ENCODE data around the gene CACNA1G. TPM values are rescaled to one million over a fixed set of nuclear protein-coding genes. Genes with fewer than 3 reads are reported as not detected.
A peak's percentile ranks its signal among the peaks of the same experiment; 100 is the strongest.

CACNA1G gene
- total RNA-seq, 1 experiment from 2014 or later = 6.7 TPM

DNA sequence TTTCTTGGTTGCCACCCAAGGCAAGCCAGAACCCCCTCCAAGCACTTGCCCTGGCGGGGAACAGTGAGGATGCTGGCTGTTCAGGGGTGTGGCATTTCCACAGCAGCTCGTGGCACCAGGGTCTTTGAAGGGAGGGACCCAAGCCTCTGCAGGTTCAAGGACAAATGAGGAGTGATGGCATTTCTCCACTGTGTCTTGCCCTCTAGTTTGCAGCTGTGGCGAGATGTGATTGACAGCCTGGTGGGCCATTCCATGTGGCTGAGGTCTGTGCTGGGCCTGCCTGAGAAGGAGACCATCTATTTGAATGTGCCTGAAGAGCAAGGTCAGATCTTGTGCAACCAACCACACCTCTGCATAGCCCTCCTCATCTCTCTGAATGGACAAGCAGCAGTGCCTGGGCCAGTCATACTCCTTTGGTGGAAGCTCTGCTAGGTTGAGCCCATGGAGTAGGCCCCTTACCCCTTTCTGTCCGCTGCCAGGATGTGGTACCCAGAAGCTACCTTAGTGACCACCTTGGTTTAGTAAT is 32.5 kb upstream of the CACNA1G start:
- ChIA-PET CTCF (interaction anchor here (1.8 to 2.0 kb wide), 2 partner anchors 23 to 98 kb away, joined by 3 to 7 read pairs; no protein-coding TSS in a partner anchor), POLR2A (no interaction called here)
- Mint-ChIP-seq H3K36me3 (no peaks in the 10 kb centered on the region), H3K9me3 (no peaks in the 10 kb centered on the region), H3K4me3 (no peak overlapping the region), H3K27ac (no peak overlapping the region), H3K4me1 (peaks cover 18% of the 10 kb centered on the region), H3K27me3 (ENCODE audit: low read depth) (peaks cover 13% of the 10 kb centered on the region)
- DNase-seq (ENCODE audit: low spot score) (no peak), ATAC-seq (no peak)
- TF ChIP-seq FOXP1 (CRISPR knock-in tag; IDR thresholded peaks at IDR 0.05; ENCODE audit: borderline replicate concordance) = no peak
- TF ChIP-seq ELF4 (CRISPR knock-in tag; IDR thresholded peaks at IDR 0.05; ENCODE audit: low read depth) = no peak
- TF ChIP-seq, protein P1, sequence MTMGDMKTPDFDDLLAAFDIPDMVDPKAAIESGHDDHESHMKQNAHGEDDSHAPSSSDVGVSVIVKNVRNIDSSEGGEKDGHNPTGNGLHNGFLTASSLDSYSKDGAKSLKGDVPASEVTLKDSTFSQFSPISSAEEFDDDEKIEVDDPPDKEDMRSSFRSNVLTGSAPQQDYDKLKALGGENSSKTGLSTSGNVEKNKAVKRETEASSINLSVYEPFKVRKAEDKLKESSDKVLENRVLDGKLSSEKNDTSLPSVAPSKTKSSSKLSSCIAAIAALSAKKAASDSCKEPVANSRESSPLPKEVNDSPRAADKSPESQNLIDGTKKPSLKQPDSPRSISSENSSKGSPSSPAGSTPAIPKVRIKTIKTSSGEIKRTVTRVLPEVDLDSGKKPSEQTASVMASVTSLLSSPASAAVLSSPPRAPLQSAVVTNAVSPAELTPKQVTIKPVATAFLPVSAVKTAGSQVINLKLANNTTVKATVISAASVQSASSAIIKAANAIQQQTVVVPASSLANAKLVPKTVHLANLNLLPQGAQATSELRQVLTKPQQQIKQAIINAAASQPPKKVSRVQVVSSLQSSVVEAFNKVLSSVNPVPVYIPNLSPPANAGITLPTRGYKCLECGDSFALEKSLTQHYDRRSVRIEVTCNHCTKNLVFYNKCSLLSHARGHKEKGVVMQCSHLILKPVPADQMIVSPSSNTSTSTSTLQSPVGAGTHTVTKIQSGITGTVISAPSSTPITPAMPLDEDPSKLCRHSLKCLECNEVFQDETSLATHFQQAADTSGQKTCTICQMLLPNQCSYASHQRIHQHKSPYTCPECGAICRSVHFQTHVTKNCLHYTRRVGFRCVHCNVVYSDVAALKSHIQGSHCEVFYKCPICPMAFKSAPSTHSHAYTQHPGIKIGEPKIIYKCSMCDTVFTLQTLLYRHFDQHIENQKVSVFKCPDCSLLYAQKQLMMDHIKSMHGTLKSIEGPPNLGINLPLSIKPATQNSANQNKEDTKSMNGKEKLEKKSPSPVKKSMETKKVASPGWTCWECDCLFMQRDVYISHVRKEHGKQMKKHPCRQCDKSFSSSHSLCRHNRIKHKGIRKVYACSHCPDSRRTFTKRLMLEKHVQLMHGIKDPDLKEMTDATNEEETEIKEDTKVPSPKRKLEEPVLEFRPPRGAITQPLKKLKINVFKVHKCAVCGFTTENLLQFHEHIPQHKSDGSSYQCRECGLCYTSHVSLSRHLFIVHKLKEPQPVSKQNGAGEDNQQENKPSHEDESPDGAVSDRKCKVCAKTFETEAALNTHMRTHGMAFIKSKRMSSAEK (CRISPR knock-in tag; IDR thresholded peaks at IDR 0.05; ENCODE audit: borderline replicate concordance) = no peak
- TF ChIP-seq, protein P2, sequence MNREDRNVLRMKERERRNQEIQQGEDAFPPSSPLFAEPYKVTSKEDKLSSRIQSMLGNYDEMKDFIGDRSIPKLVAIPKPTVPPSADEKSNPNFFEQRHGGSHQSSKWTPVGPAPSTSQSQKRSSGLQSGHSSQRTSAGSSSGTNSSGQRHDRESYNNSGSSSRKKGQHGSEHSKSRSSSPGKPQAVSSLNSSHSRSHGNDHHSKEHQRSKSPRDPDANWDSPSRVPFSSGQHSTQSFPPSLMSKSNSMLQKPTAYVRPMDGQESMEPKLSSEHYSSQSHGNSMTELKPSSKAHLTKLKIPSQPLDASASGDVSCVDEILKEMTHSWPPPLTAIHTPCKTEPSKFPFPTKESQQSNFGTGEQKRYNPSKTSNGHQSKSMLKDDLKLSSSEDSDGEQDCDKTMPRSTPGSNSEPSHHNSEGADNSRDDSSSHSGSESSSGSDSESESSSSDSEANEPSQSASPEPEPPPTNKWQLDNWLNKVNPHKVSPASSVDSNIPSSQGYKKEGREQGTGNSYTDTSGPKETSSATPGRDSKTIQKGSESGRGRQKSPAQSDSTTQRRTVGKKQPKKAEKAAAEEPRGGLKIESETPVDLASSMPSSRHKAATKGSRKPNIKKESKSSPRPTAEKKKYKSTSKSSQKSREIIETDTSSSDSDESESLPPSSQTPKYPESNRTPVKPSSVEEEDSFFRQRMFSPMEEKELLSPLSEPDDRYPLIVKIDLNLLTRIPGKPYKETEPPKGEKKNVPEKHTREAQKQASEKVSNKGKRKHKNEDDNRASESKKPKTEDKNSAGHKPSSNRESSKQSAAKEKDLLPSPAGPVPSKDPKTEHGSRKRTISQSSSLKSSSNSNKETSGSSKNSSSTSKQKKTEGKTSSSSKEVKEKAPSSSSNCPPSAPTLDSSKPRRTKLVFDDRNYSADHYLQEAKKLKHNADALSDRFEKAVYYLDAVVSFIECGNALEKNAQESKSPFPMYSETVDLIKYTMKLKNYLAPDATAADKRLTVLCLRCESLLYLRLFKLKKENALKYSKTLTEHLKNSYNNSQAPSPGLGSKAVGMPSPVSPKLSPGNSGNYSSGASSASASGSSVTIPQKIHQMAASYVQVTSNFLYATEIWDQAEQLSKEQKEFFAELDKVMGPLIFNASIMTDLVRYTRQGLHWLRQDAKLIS (CRISPR knock-in tag; IDR thresholded peaks at IDR 0.05; ENCODE audit: borderline replicate concordance) = no peak

DNA sequence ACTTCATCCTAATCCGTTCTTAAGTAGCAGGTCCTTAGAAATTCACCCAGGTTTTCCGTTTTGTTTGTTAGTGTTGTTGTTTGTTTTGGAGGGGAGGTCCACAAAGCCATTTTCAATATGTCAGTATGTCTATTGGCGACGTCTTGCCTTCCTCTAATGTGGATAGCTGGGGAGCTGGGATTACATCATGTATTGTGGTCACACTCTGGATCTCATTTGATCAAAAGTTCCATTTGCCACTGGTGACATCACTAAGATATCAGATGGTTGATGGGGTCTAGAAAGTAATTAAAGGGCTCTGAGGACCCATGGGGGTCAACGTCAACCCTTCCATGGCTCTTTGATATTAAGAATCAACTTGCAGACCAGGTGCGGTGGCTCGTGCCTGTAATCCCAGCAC is 30.7 kb upstream of the CACNA1G start:
- ChIA-PET CTCF (no interaction called here), POLR2A (no interaction called here)
- Mint-ChIP-seq H3K27ac (no peak overlapping the region), H3K9me3 (no peaks in the 10 kb centered on the region), H3K27me3 (ENCODE audit: low read depth) (peaks cover 26% of the 10 kb centered on the region), H3K4me1 (peaks cover 35% of the 10 kb centered on the region), H3K4me3 (no peak overlapping the region), H3K36me3 (no peaks in the 10 kb centered on the region)
- DNase-seq (ENCODE audit: low spot score) (no peak), ATAC-seq (no peak)
- TF ChIP-seq, protein P3, sequence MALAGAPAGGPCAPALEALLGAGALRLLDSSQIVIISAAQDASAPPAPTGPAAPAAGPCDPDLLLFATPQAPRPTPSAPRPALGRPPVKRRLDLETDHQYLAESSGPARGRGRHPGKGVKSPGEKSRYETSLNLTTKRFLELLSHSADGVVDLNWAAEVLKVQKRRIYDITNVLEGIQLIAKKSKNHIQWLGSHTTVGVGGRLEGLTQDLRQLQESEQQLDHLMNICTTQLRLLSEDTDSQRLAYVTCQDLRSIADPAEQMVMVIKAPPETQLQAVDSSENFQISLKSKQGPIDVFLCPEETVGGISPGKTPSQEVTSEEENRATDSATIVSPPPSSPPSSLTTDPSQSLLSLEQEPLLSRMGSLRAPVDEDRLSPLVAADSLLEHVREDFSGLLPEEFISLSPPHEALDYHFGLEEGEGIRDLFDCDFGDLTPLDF (CRISPR knock-in tag; IDR thresholded peaks at IDR 0.05) = no peak
- TF ChIP-seq ZNF423 (CRISPR knock-in tag; IDR thresholded peaks at IDR 0.05) (no peak), TP53 (CRISPR knock-in tag; IDR thresholded peaks at IDR 0.05) (no peak), TCF7 (CRISPR knock-in tag; IDR thresholded peaks at IDR 0.05; ENCODE audit: low read depth) (no peak)
- TF ChIP-seq, protein P4, sequence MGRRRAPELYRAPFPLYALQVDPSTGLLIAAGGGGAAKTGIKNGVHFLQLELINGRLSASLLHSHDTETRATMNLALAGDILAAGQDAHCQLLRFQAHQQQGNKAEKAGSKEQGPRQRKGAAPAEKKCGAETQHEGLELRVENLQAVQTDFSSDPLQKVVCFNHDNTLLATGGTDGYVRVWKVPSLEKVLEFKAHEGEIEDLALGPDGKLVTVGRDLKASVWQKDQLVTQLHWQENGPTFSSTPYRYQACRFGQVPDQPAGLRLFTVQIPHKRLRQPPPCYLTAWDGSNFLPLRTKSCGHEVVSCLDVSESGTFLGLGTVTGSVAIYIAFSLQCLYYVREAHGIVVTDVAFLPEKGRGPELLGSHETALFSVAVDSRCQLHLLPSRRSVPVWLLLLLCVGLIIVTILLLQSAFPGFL (CRISPR knock-in tag; IDR thresholded peaks at IDR 0.05; ENCODE audit: borderline replicate concordance) = no peak

DNA sequence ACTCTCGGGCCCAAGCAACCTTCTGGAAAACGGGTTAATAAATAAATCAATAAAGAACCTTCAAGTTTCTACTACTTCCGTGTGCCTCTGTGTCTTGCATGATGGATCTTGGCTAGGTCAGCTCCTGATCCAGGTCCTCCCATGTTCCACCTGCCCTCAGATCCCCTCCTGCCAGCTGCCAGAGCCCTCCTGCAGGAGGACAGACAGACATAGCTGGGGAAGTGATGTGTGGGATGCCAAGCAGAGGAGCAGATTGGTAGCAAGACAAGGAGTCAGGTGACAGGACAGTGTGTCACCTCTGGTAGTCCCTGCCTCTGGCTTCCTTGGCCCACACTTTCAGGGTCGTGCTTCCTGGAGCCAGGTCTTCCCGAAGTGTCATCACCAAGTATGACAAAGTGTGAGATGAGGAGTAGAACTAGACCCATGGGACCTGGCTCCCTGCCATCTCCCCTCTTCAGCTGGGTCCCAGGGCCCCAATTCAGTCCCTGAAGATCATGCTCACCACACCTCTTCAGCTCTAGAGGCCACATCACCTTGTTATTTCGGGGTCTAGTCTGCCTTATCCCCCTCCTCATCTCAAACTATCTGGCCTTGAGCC is 29.0 kb upstream of the CACNA1G start:
- Mint-ChIP-seq H3K4me1 (peaks cover 39% of the 10 kb centered on the region), H3K27me3 (ENCODE audit: low read depth) (peaks cover 26% of the 10 kb centered on the region), H3K27ac (no peak overlapping the region), H3K4me3 (no peak overlapping the region), H3K9me3 (no peaks in the 10 kb centered on the region), H3K36me3 (peaks cover 5% of the 10 kb centered on the region; the same call in 1 of the 2 replicates)
- TF ChIP-seq, protein P5, sequence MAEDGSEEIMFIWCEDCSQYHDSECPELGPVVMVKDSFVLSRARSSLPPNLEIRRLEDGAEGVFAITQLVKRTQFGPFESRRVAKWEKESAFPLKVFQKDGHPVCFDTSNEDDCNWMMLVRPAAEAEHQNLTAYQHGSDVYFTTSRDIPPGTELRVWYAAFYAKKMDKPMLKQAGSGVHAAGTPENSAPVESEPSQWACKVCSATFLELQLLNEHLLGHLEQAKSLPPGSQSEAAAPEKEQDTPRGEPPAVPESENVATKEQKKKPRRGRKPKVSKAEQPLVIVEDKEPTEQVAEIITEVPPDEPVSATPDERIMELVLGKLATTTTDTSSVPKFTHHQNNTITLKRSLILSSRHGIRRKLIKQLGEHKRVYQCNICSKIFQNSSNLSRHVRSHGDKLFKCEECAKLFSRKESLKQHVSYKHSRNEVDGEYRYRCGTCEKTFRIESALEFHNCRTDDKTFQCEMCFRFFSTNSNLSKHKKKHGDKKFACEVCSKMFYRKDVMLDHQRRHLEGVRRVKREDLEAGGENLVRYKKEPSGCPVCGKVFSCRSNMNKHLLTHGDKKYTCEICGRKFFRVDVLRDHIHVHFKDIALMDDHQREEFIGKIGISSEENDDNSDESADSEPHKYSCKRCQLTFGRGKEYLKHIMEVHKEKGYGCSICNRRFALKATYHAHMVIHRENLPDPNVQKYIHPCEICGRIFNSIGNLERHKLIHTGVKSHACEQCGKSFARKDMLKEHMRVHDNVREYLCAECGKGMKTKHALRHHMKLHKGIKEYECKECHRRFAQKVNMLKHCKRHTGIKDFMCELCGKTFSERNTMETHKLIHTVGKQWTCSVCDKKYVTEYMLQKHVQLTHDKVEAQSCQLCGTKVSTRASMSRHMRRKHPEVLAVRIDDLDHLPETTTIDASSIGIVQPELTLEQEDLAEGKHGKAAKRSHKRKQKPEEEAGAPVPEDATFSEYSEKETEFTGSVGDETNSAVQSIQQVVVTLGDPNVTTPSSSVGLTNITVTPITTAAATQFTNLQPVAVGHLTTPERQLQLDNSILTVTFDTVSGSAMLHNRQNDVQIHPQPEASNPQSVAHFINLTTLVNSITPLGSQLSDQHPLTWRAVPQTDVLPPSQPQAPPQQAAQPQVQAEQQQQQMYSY (CRISPR knock-in tag; IDR thresholded peaks at IDR 0.05) = peak; percentile 62; the same call in 1 of the 2 replicates
- no peak for TF ChIP-seq CREM (CRISPR knock-in tag; IDR thresholded peaks at IDR 0.05)
- no peak for TF ChIP-seq ZNF317 (CRISPR knock-in tag; IDR thresholded peaks at IDR 0.05; ENCODE audit: borderline replicate concordance, low read depth)
- ATAC-seq (no peak), DNase-seq (ENCODE audit: low spot score) (no peak)
- ChIA-PET POLR2A (interaction anchor here (0.8 to 3.0 kb wide), 2 partner anchors 9 to 11 kb away, joined by 3 to 8 read pairs; no protein-coding TSS in a partner anchor), CTCF (interaction anchor here (1.4 to 3.7 kb wide), 5 partner anchors 11 to 95 kb away, joined by 6 to 24 read pairs (median 19); no protein-coding TSS in a partner anchor)
